Astrocyte (in vitro differentiated cells and primary cell): Measurements from ENCODE around the gene UBE2V1. TPM values are rescaled to one million over a fixed set of nuclear protein-coding genes. Genes with fewer than 3 reads are reported as not detected.

Source experiments
- DNase-seq: peaks from one replicate; pipeline ENCODE4 v3.0.0-alpha.2; 2010; ENCODE audit warnings: low read depth
- FAIRE-seq: peaks from 2 replicates; lab custom pipeline; 2011; peaks lifted over from hg19 to GRCh38; lab: Jason Lieb, UNC
- H2AFZ ChIP-seq: 2 replicates; pipeline ENCODE4 v1.6.0; 2012; ENCODE audit warnings: low read depth, low read length, inconsistent platforms
- H3K27ac ChIP-seq: 2 replicates; pipeline ENCODE4 v1.5.1; 2011; ENCODE audit warnings: low read depth, low read length, inconsistent platforms
- H3K27me3 ChIP-seq: 2 replicates; pipeline ENCODE4 v1.6.0; 2011; ENCODE audit warnings: low read length, inconsistent platforms; ENCODE audit not compliant: insufficient read depth
- H3K36me3 ChIP-seq: 2 replicates; pipeline ENCODE4 v1.5.1; 2011; ENCODE audit warnings: low read length, inconsistent platforms; ENCODE audit not compliant: insufficient read depth
- H3K4me1 ChIP-seq: 2 replicates; pipeline ENCODE4 v1.5.1; 2011; ENCODE audit warnings: low read length, inconsistent platforms; ENCODE audit not compliant: insufficient read depth
- H3K4me2 ChIP-seq: 2 replicates; pipeline ENCODE4 v1.6.0; 2012; ENCODE audit warnings: low read length, inconsistent platforms
- H3K4me3 ChIP-seq: 2 replicates; pipeline ENCODE4 v1.5.1; 2011; ENCODE audit warnings: low read depth, mild to moderate bottlenecking, low read length, inconsistent platforms; ENCODE audit not compliant: insufficient read depth
- H3K79me2 ChIP-seq: 2 replicates; pipeline ENCODE4 v1.6.0; 2012; ENCODE audit warnings: mild to moderate bottlenecking, low read length, inconsistent platforms; ENCODE audit not compliant: insufficient read depth
- H3K9ac ChIP-seq: 2 replicates; pipeline ENCODE4 v1.6.0; 2012; ENCODE audit warnings: mild to moderate bottlenecking, low read length, inconsistent platforms
- H3K9me3 ChIP-seq: 2 replicates; pipeline ENCODE4 v1.5.1; 2012; ENCODE audit warnings: low read depth, mild to moderate bottlenecking, low read length, inconsistent platforms; ENCODE audit not compliant: insufficient read depth
- H4K20me1 ChIP-seq: 2 replicates; pipeline ENCODE4 v1.6.0; 2012; ENCODE audit warnings: low read length, inconsistent platforms; ENCODE audit not compliant: insufficient read depth
- H3K27ac Mint-ChIP-seq: one replicate; pipeline ENCODE4 v1.8.0; 2021; ENCODE audit warnings: mild to moderate bottlenecking, mixed read lengths; ENCODE audit not compliant: unreplicated experiment
- H3K27me3 Mint-ChIP-seq: one replicate; pipeline ENCODE4 v1.8.0; 2021; ENCODE audit warnings: low read depth, mixed read lengths; ENCODE audit not compliant: unreplicated experiment
- H3K36me3 Mint-ChIP-seq: one replicate; pipeline ENCODE4 v1.8.0; 2021; ENCODE audit warnings: low read depth, mixed read lengths; ENCODE audit not compliant: unreplicated experiment
- H3K4me1 Mint-ChIP-seq: one replicate; pipeline ENCODE4 v1.8.0; 2021; ENCODE audit warnings: low read depth, mixed read lengths; ENCODE audit not compliant: unreplicated experiment
- H3K4me3 Mint-ChIP-seq: one replicate; pipeline ENCODE4 v1.8.0; 2021; ENCODE audit warnings: mild to moderate bottlenecking, moderate library complexity, mixed read lengths; ENCODE audit not compliant: unreplicated experiment
- H3K9me3 Mint-ChIP-seq: one replicate; pipeline ENCODE4 v1.8.0; 2021; ENCODE audit warnings: mild to moderate bottlenecking, mixed read lengths; ENCODE audit not compliant: unreplicated experiment
- CTCF ChIP-seq: IDR thresholded peaks from 2 replicates; pipeline ENCODE4 v1.5.1; 2011; ENCODE audit warnings: low read depth, mild to moderate bottlenecking, inconsistent platforms, low read length, moderate library complexity; ENCODE audit not compliant: insufficient read depth
- EZH2 ChIP-seq: IDR thresholded peaks from 2 replicates; pipeline ENCODE4 v1.6.1; 2012; ENCODE audit warnings: mild to moderate bottlenecking, low read length, inconsistent platforms; ENCODE audit not compliant: insufficient read depth
- total RNA-seq: library from RNA; stranded (reverse); gene quantifications from 2 replicates; pipeline ENCODE4 v1.2.1, GENCODE V29; 2021

The UBE2V1 gene
- total RNA-seq, 1 donor from 2014 or later: 139 TPM

- H3K4me2 ChIP-seq: no peak overlapping the region
- H4K20me1 ChIP-seq: peaks cover 54% of the 10 kb centered on the region
- no peak overlapping the region for H3K9ac ChIP-seq
- TF ChIP-seq EZH2 (no peak), CTCF (no peak)
- H2AFZ ChIP-seq: no peak overlapping the region
- no peaks in the 10 kb centered on the region for H3K27me3 Mint-ChIP-seq
- H3K27ac ChIP-seq: no peak overlapping the region
- peaks cover 79% of the 10 kb centered on the region for H3K79me2 ChIP-seq
- peaks cover 25% of the 10 kb centered on the region for H3K4me1 Mint-ChIP-seq
- no peak overlapping the region for H3K4me3 ChIP-seq
- peaks cover 27% of the 10 kb centered on the region for H3K36me3 Mint-ChIP-seq
- DNase-seq (no peak), FAIRE-seq (no peak)
- peaks cover 22% of the 10 kb centered on the region for H3K36me3 ChIP-seq
- H3K9me3 ChIP-seq: no peaks in the 10 kb centered on the region
- H3K27ac Mint-ChIP-seq: no peak overlapping the region
- H3K4me1 ChIP-seq: peaks cover 37% of the 10 kb centered on the region
- H3K9me3 Mint-ChIP-seq: no peaks in the 10 kb centered on the region
- H3K4me3 Mint-ChIP-seq: no peak overlapping the region
- H3K27me3 ChIP-seq: no peaks in the 10 kb centered on the region
Observed at GRCh38 chr20:50140339-50140859, 27.4 kb upstream of the UBE2V1 start.

DNA sequence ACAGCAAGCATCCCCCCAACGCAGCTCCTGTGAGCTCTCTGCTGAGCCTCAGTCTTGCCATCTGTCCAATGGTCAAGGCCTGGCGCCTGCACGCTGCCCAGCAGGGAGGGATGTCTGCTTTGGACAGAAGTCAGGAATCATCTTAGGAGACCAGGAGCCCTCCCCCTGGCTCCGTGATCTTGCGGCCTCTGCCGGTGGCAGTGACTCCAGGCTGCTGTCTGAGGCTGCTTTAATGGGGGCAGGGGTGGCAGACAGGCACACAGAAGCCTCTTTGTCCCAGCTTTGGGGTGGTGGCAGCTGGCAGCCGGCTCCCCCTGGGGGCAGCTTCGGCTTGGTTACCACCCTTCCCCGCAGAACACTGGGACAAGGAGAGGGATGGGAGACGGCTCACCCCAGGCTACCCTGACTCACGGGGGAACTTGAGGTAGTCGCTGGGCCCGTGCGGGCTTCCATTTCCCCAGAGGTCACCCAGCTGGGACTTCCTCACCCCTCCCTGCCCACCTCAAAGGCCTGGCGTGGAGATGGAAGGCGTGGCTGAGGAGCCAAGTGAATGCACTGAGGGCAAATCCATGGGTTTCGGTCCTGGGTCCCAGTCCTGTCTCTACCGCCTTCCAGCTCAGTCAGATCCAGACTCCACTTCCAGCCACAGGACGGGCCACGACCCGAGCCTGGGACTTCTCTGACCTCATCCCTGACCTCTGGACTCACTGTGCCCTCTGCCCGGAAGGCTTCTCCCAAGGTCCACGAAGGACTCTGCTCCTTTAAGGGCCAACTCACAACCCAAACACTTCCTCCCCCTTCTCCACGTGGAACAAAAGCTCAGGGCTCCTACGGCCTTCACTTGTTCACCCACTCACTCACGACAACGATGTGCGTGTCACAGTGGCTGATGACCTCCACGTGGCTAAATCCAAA is 25.8 kb upstream of the UBE2V1 start:
- H3K36me3 Mint-ChIP-seq: peaks cover 30% of the 10 kb centered on the region

More for the DNA sequence above, 25.8 kb upstream of the UBE2V1 start:
- peak overlapping the region; percentile 31 for H3K9ac ChIP-seq
- H3K27me3 ChIP-seq: no peaks in the 10 kb centered on the region
- peaks cover 19% of the 10 kb centered on the region for H3K4me1 Mint-ChIP-seq
- H2AFZ ChIP-seq: no peak overlapping the region
- H3K9me3 ChIP-seq: no peaks in the 10 kb centered on the region
- peak overlapping the region; percentile 47 for H3K27ac ChIP-seq
- peaks cover 22% of the 10 kb centered on the region for H3K36me3 ChIP-seq
- no peak for DNase-seq
- no peaks in the 10 kb centered on the region for H3K27me3 Mint-ChIP-seq
- peaks cover 55% of the 10 kb centered on the region for H4K20me1 ChIP-seq
- no peak overlapping the region for H3K4me3 ChIP-seq
- peak overlapping the region; percentile 58 for H3K27ac Mint-ChIP-seq
- H3K4me3 Mint-ChIP-seq: peak overlapping the region; percentile 34
- peaks cover 26% of the 10 kb centered on the region for H3K4me1 ChIP-seq
- no peaks in the 10 kb centered on the region for H3K9me3 Mint-ChIP-seq
- peaks cover 84% of the 10 kb centered on the region for H3K79me2 ChIP-seq
- TF ChIP-seq EZH2: no peak
- TF ChIP-seq CTCF: no peak
- FAIRE-seq: no peak
- H3K4me2 ChIP-seq: peak overlapping the region; percentile 24
